ENCODE data around the gene CASK.

CASK gene

GRCh38 chrX:41475591-41476241 is 447.6 kb downstream of the CASK start:
- no peak for DNase-seq (ENCODE audit: low read depth in 2 of 2, low spot score in 1 of 2)

- no peak for DNase-seq (ENCODE audit: low read depth in 2 of 2, low spot score in 1 of 2)
These were observed 448.2 kb downstream of the CASK start for GRCh38 chrX:41475191-41475590.

- no peak for DNase-seq (ENCODE audit: low read depth in 2 of 2, low spot score in 1 of 2)
These were observed 448.6 kb downstream of the CASK start for GRCh38 chrX:41474726-41475100.

- no peak for DNase-seq (ENCODE audit: low read depth in 2 of 2, low spot score in 1 of 2)
These were observed 449.2 kb downstream of the CASK start for GRCh38 chrX:41473936-41474725.

- no peak for DNase-seq (ENCODE audit: low read depth in 2 of 2, low spot score in 1 of 2)
These were observed 451.0 kb downstream of the CASK start for GRCh38 chrX:41472231-41472815.

GRCh38 chrX:41471786-41472185 is 451.6 kb downstream of the CASK start:
- no peak for DNase-seq (ENCODE audit: low read depth in 2 of 2, low spot score in 1 of 2)

- no peak for DNase-seq (ENCODE audit: low read depth in 2 of 2, low spot score in 1 of 2)
These were observed 452.6 kb downstream of the CASK start for GRCh38 chrX:41470706-41471105.

GRCh38 chrX:41468647-41469323 is 454.6 kb downstream of the CASK start:
- DNase-seq (ENCODE audit: low read depth in 2 of 2, low spot score in 1 of 2): no peak

Measured in stimulated activated CD8-positive, alpha-beta memory T cell treated with anti-CD3 and anti-CD28 coated beads, Interleukin-4, amount 100 ng/mL, for 1 hour (primary cell).